ENCODE data around the gene CCKAR. TPM values are rescaled to one million over a fixed set of nuclear protein-coding genes. Genes with fewer than 3 reads are reported as not detected.

Gene CCKAR
- total RNA-seq, 2 experiments from 2014 or later: not detected

DNA sequence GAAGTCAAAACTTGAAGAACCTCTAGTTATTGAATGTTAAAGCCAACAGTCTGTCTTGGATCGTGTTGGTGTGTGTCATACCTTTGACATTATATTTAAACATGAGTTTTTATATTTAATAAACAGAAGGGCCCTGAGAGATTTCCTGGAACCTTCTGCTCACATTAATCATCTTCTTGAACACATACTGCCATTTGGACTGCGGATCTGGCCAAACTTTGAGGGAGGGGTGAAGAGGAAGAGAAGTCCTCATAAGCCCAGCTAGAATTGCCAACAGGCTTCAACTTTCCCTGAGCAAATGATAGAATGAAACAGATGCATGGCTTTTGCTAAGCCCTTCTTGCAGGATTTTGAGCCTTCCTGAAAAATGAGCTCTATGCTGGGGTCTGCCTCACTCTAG lies 27.4 kb downstream of the CCKAR start:
- no TSS peak for BruUV-seq (replicated peaks)
- intact Hi-C loops (cut with micrococcal nuclease; ENCODE audit: unreplicated experiment): no loop called here
- no peak for DNase-seq (ENCODE audit: low spot score)

GRCh38 chr4:26459756-26460530 lies 30.3 kb downstream of the CCKAR start:
- ChIA-PET CTCF (ENCODE audit: unreplicated experiment) (no interaction called here), POLR2A (interaction anchor here (0.6 to 1.1 kb wide), 2 partner anchors 26 to 563 kb away, joined by 3 to 4 read pairs; no protein-coding TSS in a partner anchor)
- Histone ChIP-seq H3K4me3 (ENCODE audit: low read depth, low read length, poor library complexity, severe bottlenecking) (no peak overlapping the region), H3K27ac (ENCODE audit: low read depth, low read length, poor library complexity, severe bottlenecking) (no peak overlapping the region), H3K9me2 (ENCODE audit: insufficient read depth, low read length) (no peaks in the 10 kb centered on the region), H3K79me2 (ENCODE audit: insufficient read depth, low read depth, low read length) (no peaks in the 10 kb centered on the region), H3K4me2 (ENCODE audit: low read length) (no peak overlapping the region), H4K20me1 (ENCODE audit: insufficient read depth, low read length) (no peaks in the 10 kb centered on the region), H3K9me3 (ENCODE audit: low read length) (no peaks in the 10 kb centered on the region), H3K4me1 (ENCODE audit: insufficient read depth, low read length, poor library complexity, severe bottlenecking) (peaks cover 12% of the 10 kb centered on the region), H2AFZ (ENCODE audit: low read length) (peak overlapping the region; percentile 1; the same call in 1 of the 2 replicates), H3K36me3 (ENCODE audit: insufficient read depth, low read length) (no peaks in the 10 kb centered on the region)
- TF ChIP-seq CTCF (conservative IDR thresholded peaks at IDR 0.05; ENCODE audit: low read length) (no peak), EZH2phosphoT487 (IDR thresholded peaks at IDR 0.05; ENCODE audit: borderline replicate concordance, low read depth, low read length) (no peak)
- no TSS peak for BruUV-seq (replicated peaks)
- no peak for DNase-seq (ENCODE audit: low spot score)
- intact Hi-C loops (cut with micrococcal nuclease; ENCODE audit: unreplicated experiment): loop anchor here (1.0 kb wide), 3 partner anchors 260 to 550 kb away; partner anchors contain the start of gene STIM2

More for the DNA sequence above, 27.4 kb downstream of the CCKAR start:
- no peaks in the 10 kb centered on the region for H3K9me3 ChIP-seq (ENCODE audit: low read length)
- H3K4me2 ChIP-seq (ENCODE audit: low read length): no peak overlapping the region
- no peak overlapping the region for H3K27ac ChIP-seq (ENCODE audit: low read depth, low read length, poor library complexity, severe bottlenecking)
- peaks cover 12% of the 10 kb centered on the region for H3K4me1 ChIP-seq (ENCODE audit: insufficient read depth, low read length, poor library complexity, severe bottlenecking)
- H3K9me2 ChIP-seq (ENCODE audit: insufficient read depth, low read length): no peaks in the 10 kb centered on the region
- TF ChIP-seq CTCF (conservative IDR thresholded peaks at IDR 0.05; ENCODE audit: low read length) (no peak), EZH2phosphoT487 (IDR thresholded peaks at IDR 0.05; ENCODE audit: borderline replicate concordance, low read depth, low read length) (no peak)
- no peak overlapping the region for H2AFZ ChIP-seq (ENCODE audit: low read length)
- H4K20me1 ChIP-seq (ENCODE audit: insufficient read depth, low read length): no peaks in the 10 kb centered on the region
- CTCF ChIA-PET (ENCODE audit: unreplicated experiment): interaction anchor here (0.7 kb wide), 1 partner anchor 554 kb away, joined by 3 read pairs; no protein-coding TSS in a partner anchor
- no peaks in the 10 kb centered on the region for H3K36me3 ChIP-seq (ENCODE audit: insufficient read depth, low read length)
- no peaks in the 10 kb centered on the region for H3K79me2 ChIP-seq (ENCODE audit: insufficient read depth, low read depth, low read length)
- no peak overlapping the region for H3K4me3 ChIP-seq (ENCODE audit: low read depth, low read length, poor library complexity, severe bottlenecking)
- POLR2A ChIA-PET: interaction anchor here (0.7 to 1.0 kb wide), 3 partner anchors 15 to 855 kb away, joined by 3 to 4 read pairs (median 3); no protein-coding TSS in a partner anchor

Measured in OCI-LY7 (cell line).